Epithelial cell of proximal tubule (primary cell): ENCODE measurements around the gene CIAO1. TPM values are rescaled to one million over a fixed set of nuclear protein-coding genes. Genes with fewer than 3 reads are reported as not detected.

Experiments
- DNase-seq: peaks from one replicate; pipeline ENCODE4 v3.0.0-alpha.2; 2011; ENCODE audit warnings: low read depth
- H3K4me3 ChIP-seq: 2 replicates; pipeline ENCODE4 v1.5.1; 2011; ENCODE audit warnings: low read depth, mild to moderate bottlenecking, low read length
- CTCF ChIP-seq: conservative IDR thresholded peaks from 2 replicates; pipeline ENCODE4 v1.5.1; 2012; ENCODE audit warnings: low read depth, mild to moderate bottlenecking, low read length
- total RNA-seq: library from RNA; depleted of rRNA; stranded (reverse); fragments of >200 nt; gene quantifications from 2 replicates; pipeline ENCODE4 v1.2.3, GENCODE V29; 2015

The CIAO1 gene
- total RNA-seq, 1 donor from 2014 or later: 110 TPM

DNA sequence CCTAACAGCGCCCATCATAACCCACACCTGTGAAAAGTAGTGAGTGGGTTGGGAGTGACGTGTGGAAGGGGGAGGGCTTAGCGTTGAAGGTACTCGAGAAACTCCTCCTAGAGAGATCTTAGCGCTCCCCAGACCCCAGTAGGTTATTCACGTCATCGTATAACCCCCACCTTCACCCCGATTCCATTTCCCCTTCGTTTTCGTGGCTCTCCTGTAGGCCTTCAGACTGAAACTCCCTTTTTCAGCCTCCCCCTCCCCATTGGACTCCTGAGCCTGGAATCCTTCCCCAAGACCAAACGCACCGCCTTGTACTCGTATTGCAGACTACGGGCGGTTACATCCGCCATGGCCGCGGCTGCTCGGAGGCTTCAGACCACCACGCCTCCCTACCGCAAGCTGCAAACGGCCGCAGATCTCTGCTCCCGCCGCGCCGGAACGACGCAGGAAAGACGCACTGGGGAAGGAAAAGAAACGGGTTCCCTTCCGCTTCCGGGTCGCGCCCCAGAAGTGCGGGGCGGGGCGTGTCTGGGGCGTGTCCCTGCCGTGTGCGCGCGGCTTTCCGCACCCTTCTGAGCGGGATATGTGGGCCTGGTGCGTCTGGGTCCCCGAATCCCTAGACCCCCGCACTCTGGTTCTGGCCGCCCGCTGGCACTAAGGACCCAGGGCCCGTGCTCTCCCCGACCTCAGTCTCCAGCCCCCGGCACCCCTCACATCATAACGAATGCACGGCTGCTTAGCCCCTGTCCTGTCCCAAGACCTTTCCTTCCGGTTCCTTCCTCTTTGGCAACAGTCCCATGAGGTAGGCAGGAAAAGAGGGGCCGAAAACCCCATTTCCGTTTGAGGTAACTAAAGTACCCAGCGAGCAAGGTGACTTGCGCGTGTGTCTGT lies 39.3 kb downstream of the CIAO1 start, which contains the start of gene SNRNP200:
Gene SNRNP200, minus strand, starts transcription at position 456 of the 888 bp plus-strand sequence. Its CDS starts 109 bp downstream, at position 347.
- no peak for TF ChIP-seq CTCF
- no peak for DNase-seq
- H3K4me3 ChIP-seq: peak within 1 kb of the TSS; percentile 100

GRCh38 chr2:96305979-96306308 lies 39.9 kb downstream of the CIAO1 start:
- peak overlapping the region; percentile 100 for H3K4me3 ChIP-seq
- no peak for DNase-seq
- no peak for TF ChIP-seq CTCF

DNA sequence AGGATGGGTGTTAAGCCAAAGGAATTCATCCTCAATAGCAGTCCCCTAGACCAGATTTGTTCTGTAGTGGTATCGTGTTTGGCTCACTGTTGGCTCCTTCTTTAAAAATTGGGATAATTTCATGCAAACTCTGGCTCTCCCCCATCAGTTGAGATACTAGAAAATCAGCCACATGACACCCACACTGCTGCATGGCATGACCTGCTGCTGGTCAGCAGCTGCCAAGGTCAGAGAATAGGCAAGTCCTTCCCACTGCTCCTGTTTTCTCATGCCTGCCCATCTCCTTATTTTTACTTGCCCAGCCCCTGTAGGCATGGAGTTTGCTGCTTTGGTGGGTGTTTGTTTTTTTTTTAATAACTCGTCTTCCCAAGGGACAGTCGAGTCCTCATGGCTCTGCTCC lies 40.3 kb downstream of the CIAO1 start:
- no peak for TF ChIP-seq CTCF
- H3K4me3 ChIP-seq: peak overlapping the region; percentile 100
- DNase-seq: no peak

DNA sequence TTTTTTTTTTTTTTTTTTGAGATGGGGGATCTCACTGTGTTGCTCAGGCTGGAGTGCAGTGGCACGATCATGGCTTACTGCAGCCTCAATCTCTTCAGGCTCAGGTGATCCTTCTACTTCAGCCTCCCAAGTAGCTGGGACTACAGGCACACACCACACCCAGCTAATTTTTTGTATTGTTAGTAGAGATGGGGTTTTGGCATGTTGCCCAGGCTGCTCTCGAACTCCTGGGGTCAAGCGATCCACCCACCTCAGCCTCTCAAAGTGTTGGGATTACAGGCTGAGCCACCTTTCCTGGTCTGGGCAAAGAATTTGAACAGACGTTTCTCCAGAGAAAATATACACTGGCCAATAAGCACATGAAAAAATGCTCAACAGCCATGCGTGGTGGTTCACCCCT lies 42.2 kb downstream of the CIAO1 start:
- no peak for TF ChIP-seq CTCF
- no peak for DNase-seq

GRCh38 chr2:96315005-96315399 lies 49.0 kb downstream of the CIAO1 start:
- no peak for TF ChIP-seq CTCF
- no peak overlapping the region for H3K4me3 ChIP-seq
- no peak for DNase-seq

More for the DNA sequence above, 42.2 kb downstream of the CIAO1 start:
- H3K4me3 ChIP-seq: no peak overlapping the region

DNA sequence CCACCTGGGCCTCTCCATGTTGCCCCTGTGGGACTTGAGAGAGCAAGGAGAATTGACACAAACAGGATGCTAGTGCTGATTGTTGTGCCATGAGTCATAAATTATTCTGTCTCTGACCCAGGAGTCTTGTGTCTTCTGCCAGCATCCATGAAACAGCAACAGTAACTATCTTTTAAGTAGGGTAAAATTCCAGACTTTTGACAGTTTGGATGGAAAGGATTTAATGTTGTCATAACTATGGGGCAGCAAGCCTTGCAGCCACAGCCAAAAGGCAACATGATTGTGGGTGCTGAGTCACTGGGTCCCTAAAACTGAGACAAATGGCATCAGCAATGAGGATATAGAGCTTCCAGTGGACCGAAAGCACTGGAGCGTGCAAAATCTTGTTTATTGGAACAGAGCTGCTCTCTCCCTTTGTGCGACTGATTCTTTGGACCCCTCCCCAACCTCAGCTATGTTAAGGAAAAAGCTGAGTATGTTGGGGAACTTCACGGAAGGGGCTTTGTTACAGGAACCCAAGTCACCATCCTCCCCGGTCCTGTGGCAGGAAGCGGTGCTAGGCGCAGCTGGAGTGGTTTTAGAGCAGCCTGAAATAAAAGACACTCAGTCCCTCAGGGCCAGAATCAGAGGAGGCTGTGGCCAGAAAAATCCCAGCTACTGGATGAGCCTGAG lies 49.5 kb downstream of the CIAO1 start:
- no peak for TF ChIP-seq CTCF
- DNase-seq: no peak
- H3K4me3 ChIP-seq: no peak overlapping the region

DNA sequence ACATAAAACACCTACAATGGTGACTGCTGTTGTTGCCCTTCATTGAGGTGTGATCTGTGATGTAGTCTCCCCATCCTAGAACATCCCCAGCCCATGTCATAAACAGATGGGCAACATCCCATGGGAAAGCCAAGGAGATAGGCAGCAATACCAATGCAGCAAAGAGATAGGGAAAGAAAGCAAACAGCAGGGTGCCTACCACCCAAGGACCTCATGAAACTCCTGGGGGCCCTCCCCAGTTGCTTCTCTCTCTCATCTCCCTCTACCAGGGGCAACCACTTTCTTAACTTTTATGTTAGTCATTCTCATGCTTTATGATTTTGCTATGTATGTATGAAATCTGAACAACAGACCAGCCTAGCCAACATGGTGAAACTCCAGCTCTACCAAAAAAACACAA lies 51.0 kb downstream of the CIAO1 start:
- DNase-seq: no peak
- no peak for TF ChIP-seq CTCF
- no peak overlapping the region for H3K4me3 ChIP-seq
